ENCODE measurements around the gene ZNF180.
A peak's percentile ranks its signal among the peaks of the same experiment; 100 is the strongest.
"Not testable (repeated sequence)": the region's sequence is repeated elsewhere in the genome, so short reads cannot be mapped to it uniquely, and the experiment has no call there.

ZNF180 gene

GRCh38 chr19:44499962-44500949 lies at the start of gene ZNF180:
Gene ZNF180, minus strand, starts transcription at chr19:44500522. Its CDS starts 3,188 bp downstream, at chr19:44497334.
- DNase-seq: peak; percentile 93

GRCh38 chr19:44549507-44549906 lies 49.2 kb upstream of the ZNF180 start:
- no peak for DNase-seq

GRCh38 chr19:44548736-44549135 lies 48.4 kb upstream of the ZNF180 start:
- no peak for DNase-seq

- no peak for DNase-seq
Observed at GRCh38 chr19:44544031-44544430, 43.7 kb upstream of the ZNF180 start.

- no peak for DNase-seq
Observed at GRCh38 chr19:44542671-44543070, 42.3 kb upstream of the ZNF180 start.

GRCh38 chr19:44540736-44541135 lies 40.4 kb upstream of the ZNF180 start:
- no peak for DNase-seq

- no peak for DNase-seq
Observed at GRCh38 chr19:44539991-44540390, 39.7 kb upstream of the ZNF180 start.

- no peak for DNase-seq
Observed at GRCh38 chr19:44539236-44539826, 39.0 kb upstream of the ZNF180 start.

- DNase-seq: not testable (repeated sequence)
Observed at GRCh38 chr19:44535361-44535760, 35.0 kb upstream of the ZNF180 start.

- DNase-seq: no peak
Observed at GRCh38 chr19:44532819-44533218, 32.5 kb upstream of the ZNF180 start.

- no peak for DNase-seq
Observed at GRCh38 chr19:44530777-44531176, 30.5 kb upstream of the ZNF180 start.

GRCh38 chr19:44529536-44529935 lies 29.2 kb upstream of the ZNF180 start, which contains the start of gene CEACAM20:
Gene CEACAM20, minus strand, starts transcription at chr19:44529675. Its CDS starts 166 bp downstream, at chr19:44529509.
- no peak for DNase-seq

GRCh38 chr19:44527554-44527953 lies 27.2 kb upstream of the ZNF180 start:
- no peak for DNase-seq

GRCh38 chr19:44525721-44526430 lies 25.6 kb upstream of the ZNF180 start:
- DNase-seq: no peak

GRCh38 chr19:44521370-44521769 lies 21.0 kb upstream of the ZNF180 start:
- DNase-seq: no peak

GRCh38 chr19:44517146-44517545 lies 16.8 kb upstream of the ZNF180 start:
- DNase-seq: no peak

- no peak for DNase-seq
Observed at GRCh38 chr19:44515907-44516306, 15.6 kb upstream of the ZNF180 start.

- DNase-seq: no peak
Observed at GRCh38 chr19:44515031-44515430, 14.7 kb upstream of the ZNF180 start.

- DNase-seq: peak; percentile 11
Observed at GRCh38 chr19:44512326-44513298, 12.3 kb upstream of the ZNF180 start.

GRCh38 chr19:44509478-44509877 lies 9.2 kb upstream of the ZNF180 start:
- no peak for DNase-seq

GRCh38 chr19:44499559-44499958 lies 763 bp downstream of the ZNF180 start:
- no peak for DNase-seq

GRCh38 chr19:44498988-44499387 lies 1.3 kb downstream of the ZNF180 start:
- DNase-seq: no peak

Data from NCI-H1694 treated with DMSO at 0.1 percent for 48 hours (cell line).